Stimulated activated naive CD8-positive, alpha-beta T cell treated with anti-CD3 and anti-CD28 coated beads, Interleukin-15, amount 100 ng/mL, for 72 hours (primary cell): ENCODE results near the gene HSPB2.
"Not testable (repeated sequence)": the region's sequence is repeated elsewhere in the genome, so short reads cannot be mapped to it uniquely, and the experiment has no call there.

Experiments used
- ATAC-seq: fragments of 150-1000 bp; cut with Tn5 transposase; 2 replicates; pipeline ENCODE4 v1.10.0; 2021; ENCODE audit warnings: mild to moderate bottlenecking, moderate library complexity
- DNase-seq, 2 donors: peaks; one replicate each; pipeline ENCODE4 v3.0.0; 2021 to 2022
- H3K27ac Mint-ChIP-seq, 2 donors: one replicate each; pipeline ENCODE4 v1.8.0; 2022; ENCODE audit warnings: mild to moderate bottlenecking in 2 of 2, mixed read lengths in 2 of 2, moderate library complexity in 2 of 2
- H3K27me3 Mint-ChIP-seq: one replicate; pipeline ENCODE4 v1.8.0; 2022; ENCODE audit warnings: mixed read lengths
- H3K4me1 Mint-ChIP-seq: one replicate; pipeline ENCODE4 v1.8.0; 2022; ENCODE audit warnings: mild to moderate bottlenecking, mixed read lengths
- H3K4me3 Mint-ChIP-seq, 2 donors: one replicate each; pipeline ENCODE4 v1.8.0; 2022; ENCODE audit warnings: mild to moderate bottlenecking in 2 of 2, mixed read lengths in 2 of 2, moderate library complexity in 1 of 2
- H3K9me3 Mint-ChIP-seq, 2 donors: one replicate each; pipeline ENCODE4 v1.8.0; 2022; ENCODE audit warnings: mixed read lengths in 2 of 2

HSPB2 gene

GRCh38 chr11:111925953-111926352 lies 13.4 kb downstream of the HSPB2 start:
- H3K27ac Mint-ChIP-seq: no peak overlapping the region
- DNase-seq (no peak), ATAC-seq (no peak)
- H3K4me1 Mint-ChIP-seq: peaks cover 37% of the 10 kb centered on the region
- peak overlapping the region; percentile 85 for H3K4me3 Mint-ChIP-seq
- H3K9me3 Mint-ChIP-seq: no peaks in the 10 kb centered on the region
- H3K27me3 Mint-ChIP-seq: peaks cover 17% of the 10 kb centered on the region

- peaks cover 38% of the 10 kb centered on the region for H3K4me1 Mint-ChIP-seq
- DNase-seq (peak; percentile 96 to 97), ATAC-seq (peak; percentile 93)
- peak overlapping the region; percentile 66 to 93 for H3K27ac Mint-ChIP-seq
- peaks cover 16% of the 10 kb centered on the region for H3K27me3 Mint-ChIP-seq
- H3K9me3 Mint-ChIP-seq: no peaks in the 10 kb centered on the region
- peak overlapping the region; percentile 85 for H3K4me3 Mint-ChIP-seq
Measured at GRCh38 chr11:111926505-111927391, 14.2 kb downstream of the HSPB2 start.

GRCh38 chr11:111930472-111930871 lies 17.9 kb downstream of the HSPB2 start:
- peaks cover 41% of the 10 kb centered on the region for H3K4me1 Mint-ChIP-seq
- no peak for ATAC-seq
- DNase-seq: no peak
- no peaks in the 10 kb centered on the region for H3K9me3 Mint-ChIP-seq
- no peaks in the 10 kb centered on the region for H3K27me3 Mint-ChIP-seq
- no peak overlapping the region for H3K27ac Mint-ChIP-seq
- H3K4me3 Mint-ChIP-seq: no peak overlapping the region

- no peak overlapping the region for H3K27ac Mint-ChIP-seq
Measured at GRCh38 chr11:111932611-111932950, 20.0 kb downstream of the HSPB2 start.

GRCh38 chr11:111933176-111933575 lies 20.6 kb downstream of the HSPB2 start:
- not testable (repeated sequence) for H3K27ac Mint-ChIP-seq, H3K27me3 Mint-ChIP-seq, DNase-seq, ATAC-seq, H3K4me3 Mint-ChIP-seq, H3K9me3 Mint-ChIP-seq
- H3K4me1 Mint-ChIP-seq: peaks cover 48% of the 10 kb centered on the region

More at GRCh38 chr11:111932611-111932950, 20.0 kb downstream of the HSPB2 start:
- Mint-ChIP-seq H3K27me3 (no peaks in the 10 kb centered on the region), H3K4me1 (peaks cover 43% of the 10 kb centered on the region), H3K9me3 (no peaks in the 10 kb centered on the region), H3K4me3 (peak overlapping the region in 1 of 2 donors; percentile 52)
- ATAC-seq (peak; percentile 57), DNase-seq (no peak)

- ATAC-seq (no peak), DNase-seq (no peak)
- H3K27ac Mint-ChIP-seq: no peak overlapping the region
- H3K27me3 Mint-ChIP-seq: no peaks in the 10 kb centered on the region
- no peaks in the 10 kb centered on the region for H3K9me3 Mint-ChIP-seq
- H3K4me3 Mint-ChIP-seq: no peak overlapping the region
- H3K4me1 Mint-ChIP-seq: peaks cover 55% of the 10 kb centered on the region
Measured at GRCh38 chr11:111933872-111934271, 21.3 kb downstream of the HSPB2 start.

- no peak for DNase-seq
- H3K27me3 Mint-ChIP-seq: no peaks in the 10 kb centered on the region
- no peak for ATAC-seq
- no peaks in the 10 kb centered on the region for H3K9me3 Mint-ChIP-seq
- no peak overlapping the region for H3K27ac Mint-ChIP-seq
- H3K4me1 Mint-ChIP-seq: peaks cover 59% of the 10 kb centered on the region
- H3K4me3 Mint-ChIP-seq: no peak overlapping the region
Measured at GRCh38 chr11:111934306-111934705, 21.8 kb downstream of the HSPB2 start.

- peak overlapping the region; percentile 62 to 67 for H3K27ac Mint-ChIP-seq
- ATAC-seq (peak; percentile 34), DNase-seq (no peak)
- H3K4me3 Mint-ChIP-seq: peak overlapping the region; percentile 70 to 73
- H3K4me1 Mint-ChIP-seq: peaks cover 63% of the 10 kb centered on the region
- no peaks in the 10 kb centered on the region for H3K9me3 Mint-ChIP-seq
- no peaks in the 10 kb centered on the region for H3K27me3 Mint-ChIP-seq
Measured at GRCh38 chr11:111935317-111936039, 22.9 kb downstream of the HSPB2 start.

GRCh38 chr11:111936040-111936540 lies 23.6 kb downstream of the HSPB2 start:
- H3K4me3 Mint-ChIP-seq: peak overlapping the region; percentile 73 to 88
- H3K9me3 Mint-ChIP-seq: no peaks in the 10 kb centered on the region
- ATAC-seq (no peak), DNase-seq (no peak)
- no peaks in the 10 kb centered on the region for H3K27me3 Mint-ChIP-seq
- peaks cover 63% of the 10 kb centered on the region for H3K4me1 Mint-ChIP-seq
- H3K27ac Mint-ChIP-seq: peak overlapping the region in 1 of 2 donors; percentile 86

GRCh38 chr11:111937461-111937769 lies 24.9 kb downstream of the HSPB2 start:
- no peak for ATAC-seq
- Mint-ChIP-seq H3K27ac (peak overlapping the region; percentile 60 to 87), H3K4me3 (peak overlapping the region; percentile 88 to 93), H3K9me3 (no peaks in the 10 kb centered on the region), H3K27me3 (no peaks in the 10 kb centered on the region), H3K4me1 (peaks cover 55% of the 10 kb centered on the region)
- peak in 1 of 2 donors; percentile 18 for DNase-seq

- no peaks in the 10 kb centered on the region for H3K9me3 Mint-ChIP-seq
- peaks cover 50% of the 10 kb centered on the region for H3K4me1 Mint-ChIP-seq
- no peak for ATAC-seq
- H3K27me3 Mint-ChIP-seq: no peaks in the 10 kb centered on the region
- H3K4me3 Mint-ChIP-seq: peak overlapping the region; percentile 88 to 93
- no peak for DNase-seq
- peak overlapping the region; percentile 60 to 87 for H3K27ac Mint-ChIP-seq
Measured at GRCh38 chr11:111937844-111938243, 25.3 kb downstream of the HSPB2 start.

GRCh38 chr11:111938687-111939160 lies 26.2 kb downstream of the HSPB2 start:
- peak overlapping the region; percentile 88 to 93 for H3K4me3 Mint-ChIP-seq
- H3K27me3 Mint-ChIP-seq: no peaks in the 10 kb centered on the region
- peak; percentile 83 for ATAC-seq
- peaks cover 52% of the 10 kb centered on the region for H3K4me1 Mint-ChIP-seq
- no peaks in the 10 kb centered on the region for H3K9me3 Mint-ChIP-seq
- peak in 1 of 2 donors; percentile 59 for DNase-seq
- H3K27ac Mint-ChIP-seq: peak overlapping the region; percentile 64 to 65

GRCh38 chr11:111939836-111940604 lies 27.5 kb downstream of the HSPB2 start:
- Mint-ChIP-seq H3K4me3 (no peak overlapping the region), H3K27me3 (no peaks in the 10 kb centered on the region), H3K27ac (no peak overlapping the region), H3K4me1 (peaks cover 62% of the 10 kb centered on the region), H3K9me3 (no peaks in the 10 kb centered on the region)
- no peak for DNase-seq
- ATAC-seq: no peak

- no peaks in the 10 kb centered on the region for H3K9me3 Mint-ChIP-seq
- ATAC-seq (no peak), DNase-seq (no peak)
- H3K4me3 Mint-ChIP-seq: no peak overlapping the region
- H3K4me1 Mint-ChIP-seq: peaks cover 44% of the 10 kb centered on the region
- H3K27me3 Mint-ChIP-seq: no peaks in the 10 kb centered on the region
- H3K27ac Mint-ChIP-seq: no peak overlapping the region
Measured at GRCh38 chr11:111941963-111942362, 29.4 kb downstream of the HSPB2 start.

- DNase-seq: no peak
- no peak overlapping the region for H3K4me3 Mint-ChIP-seq
Measured at GRCh38 chr11:111942829-111943228, 30.3 kb downstream of the HSPB2 start.

More at GRCh38 chr11:111942829-111943228, 30.3 kb downstream of the HSPB2 start:
- ATAC-seq: no peak
- no peaks in the 10 kb centered on the region for H3K9me3 Mint-ChIP-seq
- no peak overlapping the region for H3K27ac Mint-ChIP-seq
- peaks cover 36% of the 10 kb centered on the region for H3K4me1 Mint-ChIP-seq
- H3K27me3 Mint-ChIP-seq: no peaks in the 10 kb centered on the region
